LNCaP clone FGC (cell line): Measurements from ENCODE around the gene MBD3L3.

Experiments used
- DNase-seq: peaks from one replicate; pipeline ENCODE4 v3.0.0-alpha.2; 2011; ENCODE audit warnings: low read depth
- H3K4me3 ChIP-seq: 2 replicates; pipeline ENCODE4 v1.5.1; 2011; ENCODE audit warnings: mild to moderate bottlenecking, low read depth, low read length, control low read depth
- TF ChIP-seq, protein P1 (sequence below): IDR thresholded peaks from 2 replicates; pipeline ENCODE4 v1.5.1; 2012; ENCODE audit warnings: mild to moderate bottlenecking; ENCODE audit not compliant: control insufficient read depth, insufficient read depth; ENCODE audit errors: extremely low read depth

The MBD3L3 gene

DNA sequence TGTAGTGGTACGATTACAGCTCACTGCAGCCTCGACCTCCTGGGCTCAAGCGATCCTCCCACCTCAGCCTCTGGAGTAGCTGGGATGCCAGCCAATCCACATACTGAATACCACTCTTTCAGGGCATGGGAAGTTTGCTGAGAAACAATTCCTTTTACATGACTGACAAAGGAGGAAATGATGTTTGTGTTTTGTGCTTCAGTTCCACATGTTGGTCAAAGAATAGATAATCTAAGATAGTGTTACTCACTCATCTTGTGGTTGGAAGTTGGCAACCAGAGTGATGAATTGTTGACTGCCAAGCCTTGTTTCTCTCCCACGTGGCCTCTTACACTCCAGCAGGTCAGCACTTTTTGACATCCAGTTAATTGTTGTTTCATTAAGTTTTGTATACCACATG is 44.8 kb downstream of the MBD3L3 start:
- TF ChIP-seq, protein P1, sequence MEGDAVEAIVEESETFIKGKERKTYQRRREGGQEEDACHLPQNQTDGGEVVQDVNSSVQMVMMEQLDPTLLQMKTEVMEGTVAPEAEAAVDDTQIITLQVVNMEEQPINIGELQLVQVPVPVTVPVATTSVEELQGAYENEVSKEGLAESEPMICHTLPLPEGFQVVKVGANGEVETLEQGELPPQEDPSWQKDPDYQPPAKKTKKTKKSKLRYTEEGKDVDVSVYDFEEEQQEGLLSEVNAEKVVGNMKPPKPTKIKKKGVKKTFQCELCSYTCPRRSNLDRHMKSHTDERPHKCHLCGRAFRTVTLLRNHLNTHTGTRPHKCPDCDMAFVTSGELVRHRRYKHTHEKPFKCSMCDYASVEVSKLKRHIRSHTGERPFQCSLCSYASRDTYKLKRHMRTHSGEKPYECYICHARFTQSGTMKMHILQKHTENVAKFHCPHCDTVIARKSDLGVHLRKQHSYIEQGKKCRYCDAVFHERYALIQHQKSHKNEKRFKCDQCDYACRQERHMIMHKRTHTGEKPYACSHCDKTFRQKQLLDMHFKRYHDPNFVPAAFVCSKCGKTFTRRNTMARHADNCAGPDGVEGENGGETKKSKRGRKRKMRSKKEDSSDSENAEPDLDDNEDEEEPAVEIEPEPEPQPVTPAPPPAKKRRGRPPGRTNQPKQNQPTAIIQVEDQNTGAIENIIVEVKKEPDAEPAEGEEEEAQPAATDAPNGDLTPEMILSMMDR = no peak
- no peak for DNase-seq
- H3K4me3 ChIP-seq = no peak overlapping the region

DNA sequence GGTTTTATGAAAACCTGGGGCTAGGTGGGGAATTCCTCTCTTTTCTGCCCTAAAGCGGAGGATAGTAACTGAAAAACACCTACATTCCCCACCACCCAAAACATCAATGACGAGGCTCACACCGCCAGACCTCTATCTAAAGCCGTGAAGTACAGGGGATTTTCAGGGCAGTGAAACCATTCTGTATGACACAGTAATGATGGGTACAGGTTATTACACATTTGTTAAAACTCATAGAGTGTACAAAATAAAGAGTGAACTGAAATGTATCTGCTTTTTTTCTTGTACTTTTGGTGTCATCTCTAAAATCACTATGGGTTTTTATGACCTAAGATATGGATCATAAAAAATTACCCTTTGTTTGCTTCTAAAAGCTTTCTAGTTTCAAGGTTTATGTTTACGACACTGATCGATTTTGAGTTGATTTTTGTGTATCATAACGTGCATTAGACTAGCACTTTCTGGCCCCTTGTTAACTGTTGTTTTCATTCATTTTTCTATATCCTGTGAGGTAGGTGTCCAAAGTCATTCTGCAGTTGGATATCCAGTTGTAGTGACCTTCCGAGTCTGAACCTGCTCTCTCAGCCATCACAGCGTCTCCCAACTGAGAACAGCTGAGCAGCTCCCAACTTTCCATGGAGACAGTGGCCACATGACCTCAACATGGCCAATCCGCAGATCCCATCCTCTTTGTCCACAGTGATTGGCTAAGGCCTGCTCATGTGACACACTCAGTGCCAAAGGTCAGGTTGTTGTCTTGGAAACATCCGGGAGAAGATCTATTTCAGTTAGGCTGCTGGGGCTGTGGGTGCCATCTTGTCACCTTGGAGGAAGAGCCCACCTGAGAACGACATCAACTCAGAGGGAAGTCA is 47.5 kb downstream of the MBD3L3 start:
- H3K4me3 ChIP-seq = no peak overlapping the region
- DNase-seq = no peak
- TF ChIP-seq, protein P1 = no peak

DNA sequence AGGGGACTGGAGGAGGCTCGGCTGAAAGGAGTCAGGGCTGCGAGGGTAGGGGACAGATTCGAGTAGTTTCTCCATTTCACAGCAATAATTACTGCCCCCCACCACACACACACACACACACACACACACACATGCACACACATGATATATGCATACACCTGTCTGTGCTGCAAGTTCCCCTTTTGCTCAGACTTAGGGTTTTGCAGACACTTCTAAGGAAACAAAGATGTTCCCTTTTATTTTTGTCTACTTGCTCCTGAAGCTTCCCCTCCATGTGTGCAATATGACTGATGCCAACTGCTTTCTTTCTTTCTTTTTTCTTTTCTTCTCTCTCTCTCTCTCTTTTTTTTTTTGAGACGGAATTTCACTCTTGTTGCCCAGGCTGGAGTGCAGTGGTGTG is 50.6 kb downstream of the MBD3L3 start:
- DNase-seq = no peak
- no peak overlapping the region for H3K4me3 ChIP-seq
- TF ChIP-seq, protein P1 = no peak
